HG02678 (cell line): ENCODE measurements around the gene SHROOM2.
"Not testable (repeated sequence)": the region's sequence is repeated elsewhere in the genome, so short reads cannot be mapped to it uniquely, and the experiment has no call there.

Source experiments
- ATAC-seq: cut with Tn5 transposase; IDR thresholded peaks from one replicate; pipeline ENCODE4 v1.9.1; 2021; ENCODE audit warnings: mild to moderate bottlenecking, moderate library complexity; ENCODE audit not compliant: unreplicated experiment

Gene SHROOM2

DNA sequence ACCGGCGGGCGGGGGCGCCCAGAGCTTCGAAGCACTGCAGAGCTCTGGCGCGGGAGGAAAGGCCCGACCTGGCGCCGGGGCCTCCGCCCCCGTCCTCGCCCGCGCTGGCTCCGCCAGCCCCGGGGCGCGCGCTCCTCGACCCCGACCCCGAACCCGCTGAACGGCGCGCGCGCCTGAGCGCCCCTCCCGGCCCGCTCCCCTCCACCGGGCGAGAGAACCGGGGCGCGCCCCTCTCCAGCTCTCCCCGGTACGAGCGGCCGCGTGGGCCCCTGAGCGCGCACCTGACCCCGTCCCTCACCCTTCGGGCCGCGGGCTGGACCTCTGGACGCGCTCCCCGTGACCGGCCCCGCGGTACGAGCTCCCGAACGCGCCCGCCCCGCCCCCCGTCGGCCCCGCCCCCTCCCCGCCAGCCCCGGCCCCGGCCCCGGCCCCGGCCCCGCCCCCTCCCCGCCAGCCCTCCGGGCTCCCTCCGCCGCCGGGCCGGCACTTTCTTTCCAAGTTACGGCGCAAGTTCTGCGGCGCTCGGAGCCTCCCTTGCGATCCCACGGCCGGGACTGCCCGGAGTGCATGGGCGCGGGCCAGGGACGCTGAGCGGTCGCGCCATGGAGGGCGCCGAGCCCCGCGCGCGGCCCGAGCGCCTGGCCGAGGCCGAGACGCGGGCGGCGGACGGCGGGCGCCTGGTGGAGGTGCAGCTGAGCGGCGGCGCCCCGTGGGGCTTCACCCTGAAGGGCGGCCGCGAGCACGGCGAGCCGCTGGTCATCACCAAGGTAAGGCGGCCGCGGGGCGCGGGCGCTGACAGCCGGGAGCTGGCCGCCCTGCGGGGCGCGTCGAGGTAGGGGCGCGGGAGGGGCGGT is at the start of gene SHROOM2:
Gene SHROOM2, plus strand, starts transcription at position 486 of the 854 bp plus-strand sequence. Its CDS starts 117 bp downstream, at position 603.
- no peak for ATAC-seq

- ATAC-seq: no peak
These were observed 48.9 kb upstream of the SHROOM2 start for GRCh38 chrX:9737363-9737762.

- no peak for ATAC-seq
These were observed 48.1 kb upstream of the SHROOM2 start for GRCh38 chrX:9738151-9738550.

DNA sequence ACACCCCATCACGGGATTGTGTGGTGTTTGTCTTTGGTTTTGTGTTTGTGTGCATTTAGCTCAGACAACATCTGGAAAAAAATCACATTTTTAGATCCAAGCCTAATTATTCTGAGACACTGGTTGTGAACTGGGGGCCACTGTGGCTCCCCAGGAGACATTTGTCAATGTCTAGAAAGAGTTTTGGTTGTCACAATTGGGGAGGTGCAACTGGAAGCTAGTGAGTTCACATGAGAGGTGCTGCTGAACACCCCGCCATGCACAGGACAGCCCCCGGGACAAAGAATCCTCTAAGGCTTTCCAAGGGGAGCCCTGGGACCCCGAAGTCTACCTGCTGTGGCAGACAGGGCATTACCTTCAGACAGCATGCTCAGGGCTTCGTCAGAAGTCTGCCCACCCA is 47.1 kb upstream of the SHROOM2 start:
- ATAC-seq: no peak

GRCh38 chrX:9745417-9746115 is 40.7 kb upstream of the SHROOM2 start:
- no peak for ATAC-seq

DNA sequence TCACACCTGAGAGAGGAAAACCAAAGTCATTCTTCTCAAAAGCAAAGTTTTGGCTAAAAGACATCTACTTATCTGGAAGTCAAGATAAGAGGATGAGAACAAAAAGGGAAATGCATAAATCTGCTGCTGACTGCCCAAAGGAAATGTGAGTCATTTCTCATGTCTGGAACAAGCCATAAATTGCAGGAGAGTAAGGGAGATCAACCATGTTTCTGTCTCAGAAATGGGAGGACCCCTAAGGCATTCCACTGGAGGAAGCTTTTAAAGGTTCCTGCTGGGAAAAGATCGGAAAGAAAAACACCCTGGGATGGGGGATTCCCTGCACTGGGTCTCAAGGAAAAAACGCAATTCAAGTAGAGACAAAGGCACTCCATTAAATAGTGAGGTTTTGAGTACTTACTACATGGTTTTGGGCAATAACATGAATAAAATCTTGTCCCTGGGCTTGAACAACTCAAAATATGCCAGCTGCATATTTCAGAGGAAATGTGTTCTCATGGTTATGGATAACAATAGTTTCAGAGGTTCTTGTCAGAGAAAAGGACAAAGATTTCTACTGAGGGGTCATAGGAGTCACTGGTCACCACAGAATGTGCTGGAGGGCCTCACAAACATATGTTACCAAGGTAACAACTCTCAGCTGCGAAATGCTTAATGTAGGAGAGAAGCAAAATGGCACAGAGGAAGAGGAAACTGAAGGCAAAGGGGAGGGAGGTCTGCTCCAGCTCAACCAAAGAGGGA is 39.9 kb upstream of the SHROOM2 start:
- ATAC-seq: no peak

DNA sequence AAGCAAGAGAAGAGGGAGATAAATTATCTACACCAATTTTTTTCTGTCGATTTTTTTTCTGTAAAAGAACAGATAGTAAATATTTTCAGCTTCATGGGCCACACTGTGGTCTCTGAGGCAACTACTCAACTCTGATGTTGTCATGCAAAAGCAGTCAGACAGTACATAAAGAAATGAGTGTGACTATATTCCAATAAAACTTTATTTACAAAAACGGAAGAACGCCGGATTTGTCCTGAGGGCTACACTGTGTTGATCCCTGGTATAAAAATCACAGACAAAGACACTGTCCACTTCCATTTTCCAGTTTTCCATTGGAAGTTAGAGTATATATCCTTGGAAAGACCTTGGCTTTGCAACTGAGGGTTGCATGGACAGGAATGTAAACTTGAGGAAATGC is 38.6 kb upstream of the SHROOM2 start:
- no peak for ATAC-seq

GRCh38 chrX:9749146-9749692 is 37.0 kb upstream of the SHROOM2 start:
- no peak for ATAC-seq

- no peak for ATAC-seq
These were observed 28.9 kb upstream of the SHROOM2 start for GRCh38 chrX:9757366-9757765.

- no peak for ATAC-seq
These were observed 28.1 kb upstream of the SHROOM2 start for GRCh38 chrX:9758021-9758638.

- no peak for ATAC-seq
These were observed 26.9 kb upstream of the SHROOM2 start for GRCh38 chrX:9759337-9759736.

GRCh38 chrX:9765072-9765736 is 21.0 kb upstream of the SHROOM2 start:
- no peak for ATAC-seq

DNA sequence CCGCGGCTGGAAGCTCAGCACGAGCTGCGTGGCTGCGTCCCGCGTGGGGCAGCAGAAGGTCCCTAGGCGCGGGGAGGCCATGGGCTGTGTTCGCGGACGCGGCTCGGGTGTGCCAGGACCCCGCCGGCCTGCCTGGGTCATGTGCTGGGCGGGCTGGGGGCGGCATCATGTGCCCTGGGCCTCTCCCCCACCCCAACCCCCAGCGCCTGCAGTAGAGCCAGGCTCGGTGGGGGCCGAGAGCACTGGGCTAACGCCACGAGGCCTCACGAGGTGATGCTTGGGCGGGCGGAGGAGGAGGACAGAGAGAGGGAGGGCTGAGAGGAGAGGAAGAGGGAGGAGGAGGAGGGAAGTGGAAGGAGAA is 20.5 kb upstream of the SHROOM2 start, which contains the start of gene GPR143:
Gene GPR143, minus strand, starts transcription at position 111 of the 361 bp plus-strand sequence. Its CDS starts 30 bp downstream, at position 81.
- ATAC-seq: no peak

DNA sequence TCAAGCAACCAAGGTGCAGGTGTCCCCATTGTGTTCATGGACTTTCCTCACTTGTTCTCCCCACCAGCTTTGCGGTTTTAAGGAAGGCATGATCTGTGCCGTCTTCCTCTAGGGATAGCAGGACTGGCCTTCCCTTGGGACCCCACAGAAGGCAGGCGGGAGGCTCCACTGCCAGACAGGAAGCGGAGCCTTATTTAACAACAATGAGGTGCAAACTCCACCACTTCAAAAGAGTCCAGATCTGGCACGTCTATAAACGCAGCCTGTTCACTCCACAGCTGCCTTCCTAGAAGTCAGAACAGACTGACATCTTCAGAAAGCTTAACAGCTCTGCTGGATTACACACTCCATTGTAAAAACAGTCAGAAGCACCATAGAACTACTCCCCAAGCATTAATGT is 18.9 kb upstream of the SHROOM2 start:
- no peak for ATAC-seq

DNA sequence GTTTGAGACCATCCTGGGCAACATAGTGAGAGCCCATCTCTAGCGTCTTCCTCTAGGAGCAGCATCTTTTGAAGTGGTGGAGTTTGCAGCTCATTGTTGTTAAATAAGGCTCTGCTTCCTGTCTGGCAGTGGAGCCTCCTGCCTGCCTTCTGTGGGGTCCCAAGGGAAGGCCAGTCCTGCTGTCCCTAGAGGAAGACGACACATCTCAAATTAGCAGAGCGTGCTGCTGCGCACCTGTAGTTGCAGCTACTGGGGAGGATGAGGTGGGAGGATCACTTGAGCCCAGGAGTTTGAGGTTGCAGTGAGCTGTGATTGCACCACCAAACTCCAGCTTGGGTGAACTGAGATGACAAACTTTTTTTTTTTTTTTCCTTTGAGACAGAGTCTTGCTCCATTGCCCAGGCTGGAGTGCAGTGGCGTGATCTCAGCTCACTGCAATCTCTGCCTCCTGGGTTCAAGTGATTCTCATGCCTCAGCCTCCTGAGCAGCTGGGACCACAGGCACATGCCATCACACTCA is 17.8 kb upstream of the SHROOM2 start:
- ATAC-seq: not testable (repeated sequence)

- ATAC-seq: no peak
These were observed 15.9 kb upstream of the SHROOM2 start for GRCh38 chrX:9770319-9770718.

- ATAC-seq: no peak
These were observed 13.3 kb upstream of the SHROOM2 start for GRCh38 chrX:9772943-9773342.

- no peak for ATAC-seq
These were observed 10.3 kb upstream of the SHROOM2 start for GRCh38 chrX:9775930-9776329.

- ATAC-seq: no peak
These were observed 4.3 kb upstream of the SHROOM2 start for GRCh38 chrX:9781941-9782340.

DNA sequence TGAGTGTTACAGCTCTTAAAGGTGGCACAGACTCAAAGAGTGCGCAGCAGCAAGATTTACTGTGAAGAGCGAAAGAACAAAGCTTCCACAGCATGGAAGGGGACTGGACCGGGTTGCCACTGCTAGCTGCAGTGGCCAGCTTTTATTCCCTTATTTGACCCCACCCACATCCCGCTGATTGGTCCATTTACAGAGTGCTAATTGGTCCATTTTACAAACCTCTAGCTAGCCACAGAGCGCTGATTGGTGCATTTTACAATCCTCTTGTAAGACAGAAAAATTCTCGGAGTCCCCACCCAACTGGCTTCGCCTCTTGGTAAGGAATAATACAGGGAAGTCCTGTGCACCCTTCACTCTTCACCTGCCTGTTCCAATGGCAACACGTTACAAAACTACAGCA is 1.9 kb upstream of the SHROOM2 start:
- no peak for ATAC-seq
